Neuronal stem cell (in vitro differentiated cells): Measurements from ENCODE around the gene TAF11L3.
"Not testable (repeated sequence)": the region's sequence is repeated elsewhere in the genome, so short reads cannot be mapped to it uniquely, and the experiment has no call there.

ENCODE experiments used
- DNase-seq: peaks from one replicate; pipeline ENCODE4 v3.0.0-alpha.2; 2013; ENCODE audit warnings: low spot score
- H2AFZ ChIP-seq: one replicate; pipeline ENCODE4 v1.6.1; 2013; ENCODE audit warnings: mild to moderate bottlenecking, low read length, inconsistent platforms
- H2AK5ac ChIP-seq: 2 replicates; pipeline ENCODE4 v1.6.1; 2013; ENCODE audit warnings: low read depth, mild to moderate bottlenecking, inconsistent platforms, low read length, moderate library complexity, mixed read lengths
- H2BK120ac ChIP-seq: 2 replicates; pipeline ENCODE4 v1.6.1; 2013; ENCODE audit warnings: low read depth, mild to moderate bottlenecking, inconsistent platforms, low read length, moderate library complexity, mixed read lengths
- H2BK12ac ChIP-seq: one replicate; pipeline ENCODE4 v1.6.1; 2013; ENCODE audit warnings: low read length, inconsistent platforms
- H2BK15ac ChIP-seq: 2 replicates; pipeline ENCODE4 v1.6.1; 2013; ENCODE audit warnings: mild to moderate bottlenecking, low read length, inconsistent platforms, mixed read lengths
- H2BK5ac ChIP-seq: one replicate; pipeline ENCODE4 v1.6.1; 2013; ENCODE audit warnings: inconsistent platforms, mild to moderate bottlenecking, low read length, moderate library complexity
- H3K14ac ChIP-seq: one replicate; pipeline ENCODE4 v1.6.1; 2013; ENCODE audit warnings: low read length, inconsistent platforms
- H3K18ac ChIP-seq: 2 replicates; pipeline ENCODE4 v1.6.1; 2013; ENCODE audit warnings: low read length, inconsistent platforms
- H3K23ac ChIP-seq: 2 replicates; pipeline ENCODE4 v1.6.1; 2013; ENCODE audit warnings: low read depth, mild to moderate bottlenecking, mixed read lengths, low read length, inconsistent platforms; ENCODE audit not compliant: poor library complexity
- H3K27ac ChIP-seq: replicated peaks from 3 replicates; pipeline ENCODE4 v1.5.1; 2013; ENCODE audit warnings: low read length, inconsistent platforms
- H3K27me3 ChIP-seq, 3 experiments: 2 replicates each; pipeline ENCODE4 v1.6.1; 2013; ENCODE audit warnings: low read length in 3 of 3, mild to moderate bottlenecking in 2 of 3, inconsistent platforms in 1 of 3, low read depth in 1 of 3, mixed read lengths in 1 of 3, moderate library complexity in 1 of 3; ENCODE audit not compliant: control insufficient read depth in 3 of 3, insufficient read depth in 3 of 3
- H3K36me3 ChIP-seq, 2 donors: replicated peaks in 1 of 2; 2 replicates each; pipeline ENCODE4 v1.6.1; 2013; ENCODE audit warnings: low read length in 2 of 2; ENCODE audit not compliant: control insufficient read depth in 2 of 2, insufficient read depth in 2 of 2
- H3K4ac ChIP-seq: 2 replicates; pipeline ENCODE4 v1.6.1; 2013; ENCODE audit warnings: inconsistent platforms, mild to moderate bottlenecking, low read length, moderate library complexity
- H3K4me1 ChIP-seq, 2 donors: 1 replicate in 1 of 2; 2 replicates in 1 of 2; pipeline ENCODE4 v1.6.1; 2013; ENCODE audit warnings: low read length in 2 of 2, low read depth in 1 of 2; ENCODE audit not compliant: control insufficient read depth in 2 of 2, insufficient read depth in 1 of 2
- H3K4me2 ChIP-seq: one replicate; pipeline ENCODE4 v1.6.1; 2013; ENCODE audit warnings: mild to moderate bottlenecking, low read length, inconsistent platforms; ENCODE audit not compliant: insufficient read depth, poor library complexity, severe bottlenecking
- H3K4me3 ChIP-seq, 2 donors: 2 replicates each; pipeline ENCODE4 v1.5.1; 2013; ENCODE audit warnings: low read length in 2 of 2, mild to moderate bottlenecking in 2 of 2, inconsistent platforms in 1 of 2, moderate library complexity in 1 of 2
- H3K79me1 ChIP-seq: one replicate; pipeline ENCODE4 v1.6.1; 2013; ENCODE audit warnings: low read depth, mild to moderate bottlenecking, inconsistent platforms, low read length, moderate library complexity
- H3K9ac ChIP-seq: one replicate; pipeline ENCODE4 v1.6.1; 2013; ENCODE audit warnings: mild to moderate bottlenecking, low read depth, low read length, inconsistent platforms; ENCODE audit not compliant: poor library complexity
- H3K9me3 ChIP-seq, 2 donors: replicated peaks in 1 of 2; 2 replicates each; pipeline versions ENCODE3 to v1.6.1; 2013; ENCODE audit warnings: low read length in 2 of 2, mild to moderate bottlenecking in 2 of 2, inconsistent platforms in 1 of 2, low read depth in 1 of 2, mixed read lengths in 1 of 2, moderate library complexity in 1 of 2; ENCODE audit not compliant: control insufficient read depth in 2 of 2, insufficient read depth in 1 of 2
- H4K8ac ChIP-seq: one replicate; pipeline ENCODE4 v1.6.1; 2013; ENCODE audit warnings: low read depth, mild to moderate bottlenecking, inconsistent platforms, low read length, moderate library complexity
- H4K91ac ChIP-seq: one replicate; pipeline ENCODE4 v1.6.1; 2013; ENCODE audit warnings: low read length, low read depth, mild to moderate bottlenecking, inconsistent platforms; ENCODE audit not compliant: poor library complexity
- WGBS, 2 donors: extraction: QIAGEN DNeasy Blood & Tissue Kit; methylation state at CpG; one replicate each; pipeline ENCODE4 v1.1.7; 2013; ENCODE audit warnings: missing lambda C conversion rate in 2 of 2, mixed read lengths in 1 of 2; ENCODE audit not compliant: insufficient read length in 2 of 2, insufficient replicate concordance in 1 of 2; ENCODE audit errors: extremely low coverage in 2 of 2; 5-methylcytosine and 5-hydroxymethylcytosine counted together

Gene TAF11L3

GRCh38 chr5:17487174-17487512 lies 31.0 kb upstream of the TAF11L3 start:
- H3K9ac ChIP-seq: no peak overlapping the region
- H2BK5ac ChIP-seq: no peak overlapping the region
- H3K27me3 ChIP-seq: no peaks in the 10 kb centered on the region
- H3K4me1 ChIP-seq: no peaks in the 10 kb centered on the region
- no peak overlapping the region for H3K4me3 ChIP-seq
- H3K14ac ChIP-seq: no peak overlapping the region
- H3K79me1 ChIP-seq: no peaks in the 10 kb centered on the region
- H4K91ac ChIP-seq: no peak overlapping the region
- no peak overlapping the region for H2BK120ac ChIP-seq
- WGBS, 2 donors: no CpG with 5 or more reads among the region's 1 CpG
- H2AK5ac ChIP-seq: no peak overlapping the region
- H2BK12ac ChIP-seq: no peak overlapping the region
- H3K18ac ChIP-seq: no peak overlapping the region
- DNase-seq: no peak
- no peaks in the 10 kb centered on the region for H3K36me3 ChIP-seq
- no peak overlapping the region for H3K4ac ChIP-seq
- no peak overlapping the region for H3K23ac ChIP-seq
- H3K4me2 ChIP-seq: no peak overlapping the region
- no peak overlapping the region for H3K27ac ChIP-seq
- no peak overlapping the region for H2AFZ ChIP-seq
- H2BK15ac ChIP-seq: no peak overlapping the region
- H3K9me3 ChIP-seq: no peaks in the 10 kb centered on the region
- H4K8ac ChIP-seq: no peak overlapping the region

- not testable (repeated sequence) for H3K4ac ChIP-seq, H2BK12ac ChIP-seq, H2AK5ac ChIP-seq, H3K4me3 ChIP-seq, H3K4me1 ChIP-seq, H3K9me3 ChIP-seq, H3K18ac ChIP-seq, H4K91ac ChIP-seq, H3K23ac ChIP-seq, H2BK15ac ChIP-seq, H3K27ac ChIP-seq, H3K9ac ChIP-seq, H2BK5ac ChIP-seq, H2BK120ac ChIP-seq, H3K27me3 ChIP-seq, H3K79me1 ChIP-seq, H3K14ac ChIP-seq, H3K4me2 ChIP-seq, H4K8ac ChIP-seq, H3K36me3 ChIP-seq, H2AFZ ChIP-seq, DNase-seq
- no CpG with 5 or more reads among the region's 23 CpGs for WGBS, 2 donors
Measured at GRCh38 chr5:17491257-17491656, 26.9 kb upstream of the TAF11L3 start.

- Histone ChIP-seq H3K27ac (no peak overlapping the region), H2AK5ac (no peak overlapping the region), H2BK15ac (no peak overlapping the region), H3K14ac (no peak overlapping the region), H4K91ac (no peak overlapping the region), H3K18ac (no peak overlapping the region), H2BK12ac (no peak overlapping the region), H3K4ac (no peak overlapping the region), H2BK120ac (no peak overlapping the region), H3K4me2 (no peak overlapping the region), H4K8ac (no peak overlapping the region), H3K36me3 (no peaks in the 10 kb centered on the region), H3K27me3 (no peaks in the 10 kb centered on the region), H2BK5ac (no peak overlapping the region), H3K23ac (no peak overlapping the region), H2AFZ (no peak overlapping the region), H3K79me1 (no peaks in the 10 kb centered on the region), H3K4me3 (no peak overlapping the region), H3K9ac (no peak overlapping the region), H3K4me1 (peaks cover 0 to 1% of the 10 kb centered on the region in 2 donors), H3K9me3 (no peaks in the 10 kb centered on the region)
- DNase-seq: no peak
- WGBS, 2 donors: no CpG with 5 or more reads among the region's 3 CpGs
Measured at GRCh38 chr5:17492770-17493169, 25.4 kb upstream of the TAF11L3 start.

- H3K4me3 ChIP-seq: no peak overlapping the region
- no peak overlapping the region for H2AK5ac ChIP-seq
- no peak overlapping the region for H2BK120ac ChIP-seq
- WGBS, 2 donors: no CpG with 5 or more reads among the region's 4 CpGs
- no peaks in the 10 kb centered on the region for H3K27me3 ChIP-seq
- H3K9ac ChIP-seq: no peak overlapping the region
- no peak overlapping the region for H3K23ac ChIP-seq
- H2BK5ac ChIP-seq: no peak overlapping the region
- H3K14ac ChIP-seq: no peak overlapping the region
- H3K79me1 ChIP-seq: no peaks in the 10 kb centered on the region
- H4K8ac ChIP-seq: no peak overlapping the region
- no peak overlapping the region for H2AFZ ChIP-seq
- no peak for DNase-seq
- H3K4ac ChIP-seq: no peak overlapping the region
- no peak overlapping the region for H3K18ac ChIP-seq
- H2BK15ac ChIP-seq: no peak overlapping the region
- H3K4me2 ChIP-seq: no peak overlapping the region
- H4K91ac ChIP-seq: no peak overlapping the region
- H3K27ac ChIP-seq: no peak overlapping the region
- H2BK12ac ChIP-seq: no peak overlapping the region
- peaks cover 0 to 1% of the 10 kb centered on the region in 2 donors for H3K4me1 ChIP-seq
- no peaks in the 10 kb centered on the region for H3K36me3 ChIP-seq
- H3K9me3 ChIP-seq: no peaks in the 10 kb centered on the region
Measured at GRCh38 chr5:17497446-17497845, 20.7 kb upstream of the TAF11L3 start.
